Right lobe of liver (tissue), 4 donors: ENCODE results near the gene IGF2R.

Experiments used
- POLR2A ChIP-seq: fragments of 450-650 bp; IDR thresholded peaks from one replicate; pipeline ENCODE4 v1.6.1; 2017; ENCODE audit warnings: antibody characterized with exemption, mild to moderate bottlenecking
- TF ChIP-seq, protein P1 (sequence below), 4 donors: fragments of 200-600 bp in 3 of 4; fragments of 450-650 bp in 1 of 4; IDR thresholded peaks; one replicate each; pipeline versions ENCODE4 v1.5.1 to v1.8.0; 2016 to 2022; ENCODE audit warnings: antibody characterized with exemption in 4 of 4, mild to moderate bottlenecking in 2 of 4
- donor health status: DM: no; HTN: no; CAD: no.
- donor health status: DM: no; HTN: no; CAD: no.
- donor health status: DM: no; HTN: yes; CAD: no.

DNA sequence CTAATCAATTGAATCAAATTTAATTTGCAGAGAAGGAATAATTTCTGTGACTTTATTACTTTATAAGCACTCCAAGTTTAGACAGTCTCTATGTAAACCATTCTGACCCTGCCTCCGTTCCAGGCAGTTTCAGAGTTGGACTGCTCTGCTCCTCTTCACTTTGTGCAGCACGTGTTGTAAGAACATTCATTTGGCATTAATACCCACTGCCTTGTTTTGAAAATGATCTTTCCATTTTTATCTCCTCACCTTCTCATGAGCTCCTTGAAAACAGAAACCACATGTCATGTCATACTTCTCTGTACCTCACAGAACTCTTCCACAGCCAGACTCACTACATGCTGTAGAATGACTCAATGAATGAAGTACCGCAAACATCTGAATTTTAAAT, 178.3 kb downstream of the IGF2R start:
- TF ChIP-seq, protein P1, sequence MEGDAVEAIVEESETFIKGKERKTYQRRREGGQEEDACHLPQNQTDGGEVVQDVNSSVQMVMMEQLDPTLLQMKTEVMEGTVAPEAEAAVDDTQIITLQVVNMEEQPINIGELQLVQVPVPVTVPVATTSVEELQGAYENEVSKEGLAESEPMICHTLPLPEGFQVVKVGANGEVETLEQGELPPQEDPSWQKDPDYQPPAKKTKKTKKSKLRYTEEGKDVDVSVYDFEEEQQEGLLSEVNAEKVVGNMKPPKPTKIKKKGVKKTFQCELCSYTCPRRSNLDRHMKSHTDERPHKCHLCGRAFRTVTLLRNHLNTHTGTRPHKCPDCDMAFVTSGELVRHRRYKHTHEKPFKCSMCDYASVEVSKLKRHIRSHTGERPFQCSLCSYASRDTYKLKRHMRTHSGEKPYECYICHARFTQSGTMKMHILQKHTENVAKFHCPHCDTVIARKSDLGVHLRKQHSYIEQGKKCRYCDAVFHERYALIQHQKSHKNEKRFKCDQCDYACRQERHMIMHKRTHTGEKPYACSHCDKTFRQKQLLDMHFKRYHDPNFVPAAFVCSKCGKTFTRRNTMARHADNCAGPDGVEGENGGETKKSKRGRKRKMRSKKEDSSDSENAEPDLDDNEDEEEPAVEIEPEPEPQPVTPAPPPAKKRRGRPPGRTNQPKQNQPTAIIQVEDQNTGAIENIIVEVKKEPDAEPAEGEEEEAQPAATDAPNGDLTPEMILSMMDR (IDR thresholded peaks at IDR 0.05) = no peak
- TF ChIP-seq POLR2A = no peak
